Left lung (tissue), 10 donors: Measurements from ENCODE around the gene FUOM. TPM values are rescaled to one million over a fixed set of nuclear protein-coding genes. Genes with fewer than 3 reads are reported as not detected.

Experiments used
- ATAC-seq: fragments of 200-7000 bp; cut with Tn5 transposase; one replicate; pipeline ENCODE4 v1.9.1; 2020; ENCODE audit warnings: moderate library complexity
- DNase-seq, 4 donors: peaks; one replicate each; pipeline ENCODE4 v3.0.0-alpha.2; 2013 to 2020
- H3K27ac ChIP-seq, 2 donors: fragments of 200-600 bp; sonication (generic) in 1 of 2; one replicate each; pipeline versions ENCODE4 v1.5.0 to v1.8.0; 2020 to 2021
- H3K27me3 ChIP-seq, 2 donors: fragments of 200-600 bp; sonication (generic) in 1 of 2; one replicate each; pipeline versions ENCODE4 v1.5.0 to v1.8.0; 2020 to 2021
- H3K36me3 ChIP-seq, 2 donors: fragments of 200-600 bp; sonication (generic) in 1 of 2; one replicate each; pipeline versions ENCODE4 v1.5.0 to v1.8.0; 2020 to 2021
- H3K4me1 ChIP-seq, 2 donors: fragments of 200-600 bp; one replicate each; pipeline ENCODE4 v1.8.0; 2021
- H3K4me3 ChIP-seq, 2 donors: fragments of 200-600 bp; sonication (generic) in 1 of 2; one replicate each; pipeline versions ENCODE4 v1.5.0 to v1.8.0; 2020 to 2021; ENCODE audit warnings: mild to moderate bottlenecking in 1 of 2
- H3K9me3 ChIP-seq, 2 donors: fragments of 200-600 bp; sonication (generic) in 1 of 2; one replicate each; pipeline versions ENCODE4 v1.5.0 to v1.8.0; 2020 to 2021
- intact Hi-C, 2 donors: fragments of 100-400 bp; cut with DNase I; formaldehyde crosslinking; loops; one replicate each; pipeline versions ENCODE4 v1.11.2 to v1.14.2; 2022
- polyA plus RNA-seq, 6 donors: library from polyadenylated mRNA; unstranded; fragments of 120-200 nt; gene quantifications; one replicate each; pipeline ENCODE4 v1.2.1, GENCODE V29; 2013; ENCODE audit not compliant: insufficient read length in 6 of 6
- total RNA-seq, 2 donors: library from RNA; stranded (reverse); fragmentation: NEBNext Ultra II Directional; extraction: Animal tissue kit (Norgen Biotek cat#: 25700); gene quantifications; one replicate each; pipeline ENCODE4 v1.2.1, GENCODE V29; 2021
- TF ChIP-seq, protein P1 (sequence below), 2 donors: fragments of 200-600 bp; sonication (generic) in 1 of 2; IDR thresholded peaks; one replicate each; pipeline versions ENCODE4 v1.5.0 to v1.8.0; 2021; ENCODE audit warnings: antibody characterized with exemption in 2 of 2
- donor health status: DM: no; HTN: yes; CAD: no.
- donor health status: DM: no; HTN: no; CAD: no.

The FUOM gene
- total and polyA plus RNA-seq, 8 donors = 6.2 to 24.1 (median 9.4) TPM

DNA sequence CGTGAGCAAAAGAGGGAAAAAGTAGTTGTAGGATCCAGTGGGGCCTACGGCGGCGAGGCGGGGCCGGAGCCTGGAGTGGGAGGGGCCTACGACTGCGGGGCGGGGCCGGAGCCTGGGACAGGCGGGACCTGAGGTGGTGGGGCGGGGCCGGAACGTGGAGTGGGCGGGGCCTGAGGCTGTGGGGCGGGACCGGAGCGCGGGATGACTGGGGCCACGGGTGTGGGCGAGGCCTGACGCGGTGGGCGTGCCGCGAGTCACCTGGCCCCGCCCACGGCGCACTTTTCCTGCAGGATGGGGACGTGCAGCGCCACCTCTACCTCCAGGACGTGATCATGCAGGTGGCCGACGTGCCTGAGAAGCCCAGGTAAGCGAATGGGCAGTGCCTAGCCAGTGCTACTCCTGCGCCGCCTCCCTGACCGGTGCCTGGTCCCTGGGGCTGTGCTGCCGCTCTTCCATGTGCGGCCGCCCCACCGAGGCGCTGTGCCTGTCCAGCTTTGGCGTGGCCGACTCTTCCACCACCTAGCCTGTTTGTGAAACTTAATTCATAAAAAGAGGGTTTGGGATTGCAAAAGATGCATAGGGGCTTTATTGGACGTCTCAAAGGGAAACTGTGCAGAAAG lies 48.6 kb downstream of the FUOM start:
- TF ChIP-seq, protein P1, sequence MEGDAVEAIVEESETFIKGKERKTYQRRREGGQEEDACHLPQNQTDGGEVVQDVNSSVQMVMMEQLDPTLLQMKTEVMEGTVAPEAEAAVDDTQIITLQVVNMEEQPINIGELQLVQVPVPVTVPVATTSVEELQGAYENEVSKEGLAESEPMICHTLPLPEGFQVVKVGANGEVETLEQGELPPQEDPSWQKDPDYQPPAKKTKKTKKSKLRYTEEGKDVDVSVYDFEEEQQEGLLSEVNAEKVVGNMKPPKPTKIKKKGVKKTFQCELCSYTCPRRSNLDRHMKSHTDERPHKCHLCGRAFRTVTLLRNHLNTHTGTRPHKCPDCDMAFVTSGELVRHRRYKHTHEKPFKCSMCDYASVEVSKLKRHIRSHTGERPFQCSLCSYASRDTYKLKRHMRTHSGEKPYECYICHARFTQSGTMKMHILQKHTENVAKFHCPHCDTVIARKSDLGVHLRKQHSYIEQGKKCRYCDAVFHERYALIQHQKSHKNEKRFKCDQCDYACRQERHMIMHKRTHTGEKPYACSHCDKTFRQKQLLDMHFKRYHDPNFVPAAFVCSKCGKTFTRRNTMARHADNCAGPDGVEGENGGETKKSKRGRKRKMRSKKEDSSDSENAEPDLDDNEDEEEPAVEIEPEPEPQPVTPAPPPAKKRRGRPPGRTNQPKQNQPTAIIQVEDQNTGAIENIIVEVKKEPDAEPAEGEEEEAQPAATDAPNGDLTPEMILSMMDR (IDR thresholded peaks at IDR 0.05) = no peak
- H3K9me3 ChIP-seq = no peaks in the 10 kb centered on the region
- peaks cover 0 to 32% of the 10 kb centered on the region in 2 donors for H3K36me3 ChIP-seq
- H3K4me3 ChIP-seq = peak overlapping the region; percentile 89 to 98
- H3K4me1 ChIP-seq = peaks cover 18 to 43% of the 10 kb centered on the region in 2 donors
- H3K27ac ChIP-seq = peak overlapping the region; percentile 97
- peak; percentile 95 for ATAC-seq
- intact Hi-C loops = no loop called here
- H3K27me3 ChIP-seq = no peaks in the 10 kb centered on the region
- DNase-seq = peak in 3 of 4 donors; percentile 90 to 99 (median 94)

DNA sequence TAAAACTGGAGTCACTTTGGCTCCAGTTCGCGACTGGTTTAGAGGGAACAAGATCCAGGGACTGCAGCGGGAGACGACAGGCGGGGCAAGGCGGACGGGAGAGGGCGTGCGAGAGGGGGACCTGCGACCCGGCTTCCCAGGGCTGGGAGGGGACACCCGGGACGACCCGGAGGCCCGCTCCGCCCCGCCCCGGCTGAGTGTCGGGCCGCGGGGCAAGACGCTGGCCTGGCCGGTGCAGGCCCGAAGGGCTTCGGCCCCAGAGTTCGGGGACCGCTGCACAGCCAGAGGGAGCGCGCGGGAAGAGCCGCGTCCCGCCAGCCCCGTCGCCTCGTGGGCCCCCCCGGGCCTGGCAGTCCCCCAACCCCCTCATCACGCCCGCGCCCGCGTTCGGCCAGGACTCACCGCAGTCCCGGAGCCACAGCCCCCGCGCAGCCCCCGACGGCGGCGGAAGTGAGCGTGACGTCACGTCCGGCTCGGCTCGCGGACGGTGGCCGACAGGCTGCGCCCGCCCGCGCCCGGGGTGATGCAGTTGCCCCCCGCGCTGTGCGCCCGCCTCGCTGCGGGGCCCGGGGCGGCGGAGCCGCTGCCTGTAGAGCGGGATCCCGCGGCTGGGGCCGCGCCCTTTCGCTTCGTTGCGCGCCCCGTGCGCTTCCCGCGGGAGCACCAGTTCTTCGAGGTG lies 49.3 kb downstream of the FUOM start, which contains the start of the genes TUBGCP2 and ZNF511:
TSS of gene TUBGCP2 (minus strand) at position 452 of the 679 bp plus-strand sequence. CDS start 5,931 bp downstream, outside the sequence.
TSS of gene ZNF511 (plus strand) at position 494 of the 679 bp plus-strand sequence. CDS start at position 524, 30 bp downstream.
- H3K4me1 ChIP-seq = peaks cover 18 to 43% of the 10 kb centered on the region in 2 donors
- no peaks in the 10 kb centered on the region for H3K27me3 ChIP-seq
- H3K4me3 ChIP-seq = peak within 1 kb of the TSS; percentile 89 to 98
- H3K9me3 ChIP-seq = no peaks in the 10 kb centered on the region
- H3K27ac ChIP-seq = peak within 1 kb of the TSS; percentile 97
- peaks cover 0 to 32% of the 10 kb centered on the region in 2 donors for H3K36me3 ChIP-seq
- TF ChIP-seq, protein P1 (IDR thresholded peaks at IDR 0.05) = no peak
- ATAC-seq (peak; percentile 79), DNase-seq (peak; percentile 84 to 95 (median 88))
- intact Hi-C loops = no loop called here

DNA sequence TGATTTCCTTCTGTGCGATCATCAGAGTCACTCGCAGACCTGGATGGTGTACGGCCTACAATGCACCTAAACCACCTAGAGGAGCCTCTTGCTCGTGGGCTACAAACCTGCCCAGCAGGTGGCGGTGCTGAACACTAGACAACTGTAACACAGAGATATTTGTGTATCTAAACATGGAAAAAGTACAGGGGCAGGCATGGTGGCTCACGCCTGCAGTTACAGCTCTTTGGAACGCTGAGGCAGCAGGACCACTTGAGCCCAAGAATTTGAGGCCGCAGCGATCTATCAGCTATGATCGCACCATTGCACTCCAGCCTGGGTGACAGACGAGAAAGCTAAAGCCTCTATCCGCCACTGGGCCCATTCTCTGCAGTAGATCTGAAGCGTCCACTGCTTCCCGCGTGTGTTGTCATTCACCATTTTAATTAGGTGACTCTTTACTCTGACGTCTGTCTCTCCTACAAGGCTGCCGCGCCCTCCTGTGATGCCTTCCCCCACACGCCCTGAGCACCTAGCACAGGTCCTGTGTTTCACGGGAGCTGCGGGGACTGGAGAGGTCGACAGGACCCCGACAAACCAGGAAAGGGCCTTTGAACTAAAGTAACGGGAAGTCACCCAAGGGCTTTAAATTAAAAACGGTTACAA lies 49.9 kb downstream of the FUOM start:
- H3K4me1 ChIP-seq = peaks cover 18 to 42% of the 10 kb centered on the region in 2 donors
- H3K27ac ChIP-seq = peak overlapping the region; percentile 97
- H3K36me3 ChIP-seq = peaks cover 0 to 27% of the 10 kb centered on the region in 2 donors
- H3K27me3 ChIP-seq = no peaks in the 10 kb centered on the region
- intact Hi-C loops = no loop called here
- peak in 3 of 4 donors; percentile 86 to 89 (median 86) for DNase-seq
- ATAC-seq = peak; percentile 62
- no peaks in the 10 kb centered on the region for H3K9me3 ChIP-seq
- TF ChIP-seq, protein P1 (IDR thresholded peaks at IDR 0.05) = peak; percentile 60 to 72
- H3K4me3 ChIP-seq = peak overlapping the region; percentile 89 to 98

DNA sequence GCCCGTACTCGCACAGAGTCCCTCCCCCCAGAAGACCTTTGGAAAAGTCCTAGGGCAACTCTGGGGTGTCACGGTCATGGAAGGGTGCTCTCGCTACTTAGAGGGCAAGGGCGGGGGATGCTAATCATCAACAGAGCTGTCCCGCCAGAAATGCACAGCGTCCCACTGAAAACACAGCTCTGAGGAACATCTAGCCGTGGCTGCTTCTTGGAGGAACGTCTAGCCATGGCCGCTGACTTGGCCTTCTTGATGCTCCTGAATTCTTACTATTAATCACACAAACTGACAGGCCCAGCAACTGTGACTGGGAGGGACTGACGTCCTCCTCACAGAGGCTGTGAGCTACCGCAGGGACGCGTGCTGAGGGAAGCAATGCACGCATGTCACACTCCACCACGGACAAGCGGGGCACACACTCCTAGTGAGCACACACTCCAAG lies 50.9 kb downstream of the FUOM start:
- H3K36me3 ChIP-seq = peaks cover 0 to 26% of the 10 kb centered on the region in 2 donors
- TF ChIP-seq, protein P1 (IDR thresholded peaks at IDR 0.05) = no peak
- no peak overlapping the region for H3K4me3 ChIP-seq
- H3K4me1 ChIP-seq = peaks cover 18 to 42% of the 10 kb centered on the region in 2 donors
- H3K27ac ChIP-seq = no peak overlapping the region
- no peaks in the 10 kb centered on the region for H3K9me3 ChIP-seq
- intact Hi-C loops = no loop called here
- no peaks in the 10 kb centered on the region for H3K27me3 ChIP-seq
- DNase-seq = peak in 1 of 4 donors; percentile 37
- ATAC-seq = no peak
